ENCODE data around the gene NDUFC1. TPM values are rescaled to one million over a fixed set of nuclear protein-coding genes. Genes with fewer than 3 reads are reported as not detected.
"Not testable (repeated sequence)": the region's sequence is repeated elsewhere in the genome, so short reads cannot be mapped to it uniquely, and the experiment has no call there.

The NDUFC1 gene
- total RNA-seq, 1 donor from 2014 or later: 44.8 TPM

- DNase-seq (ENCODE audit: low spot score): no peak
- no peak for TF ChIP-seq CTCF (IDR thresholded peaks at IDR 0.05; ENCODE audit: unreplicated experiment)
- no peaks in the 10 kb centered on the region for H3K9me3 Mint-ChIP-seq (ENCODE audit: unreplicated experiment)
- peaks cover 2% of the 10 kb centered on the region for H3K27me3 Mint-ChIP-seq (ENCODE audit: unreplicated experiment)
- peak overlapping the region; percentile 33 for H3K27ac Mint-ChIP-seq (ENCODE audit: unreplicated experiment)
- H3K4me1 Mint-ChIP-seq (ENCODE audit: unreplicated experiment): peaks cover 4% of the 10 kb centered on the region
- no peak overlapping the region for H3K4me3 Mint-ChIP-seq (ENCODE audit: unreplicated experiment)
- H3K36me3 Mint-ChIP-seq (ENCODE audit: low read depth, unreplicated experiment): peaks cover 4% of the 10 kb centered on the region
Observed at GRCh38 chr4:139329665-139330200, 27.5 kb upstream of the NDUFC1 start.

- Mint-ChIP-seq H3K4me3 (ENCODE audit: unreplicated experiment) (no peak overlapping the region), H3K27me3 (ENCODE audit: unreplicated experiment) (peaks cover 2% of the 10 kb centered on the region), H3K36me3 (ENCODE audit: low read depth, unreplicated experiment) (no peaks in the 10 kb centered on the region), H3K4me1 (ENCODE audit: unreplicated experiment) (peaks cover 1% of the 10 kb centered on the region), H3K9me3 (ENCODE audit: unreplicated experiment) (no peaks in the 10 kb centered on the region), H3K27ac (ENCODE audit: unreplicated experiment) (no peak overlapping the region)
- TF ChIP-seq CTCF (IDR thresholded peaks at IDR 0.05; ENCODE audit: unreplicated experiment): no peak
- DNase-seq (ENCODE audit: low spot score): no peak
Observed at GRCh38 chr4:139324620-139325019, 22.3 kb upstream of the NDUFC1 start.

GRCh38 chr4:139322541-139322940, 20.3 kb upstream of the NDUFC1 start:
- not testable (repeated sequence) for H3K9me3 Mint-ChIP-seq (ENCODE audit: unreplicated experiment); H3K36me3 Mint-ChIP-seq (ENCODE audit: low read depth, unreplicated experiment); H3K4me1 Mint-ChIP-seq (ENCODE audit: unreplicated experiment); DNase-seq (ENCODE audit: low spot score); H3K27me3 Mint-ChIP-seq (ENCODE audit: unreplicated experiment); H3K4me3 Mint-ChIP-seq (ENCODE audit: unreplicated experiment); H3K27ac Mint-ChIP-seq (ENCODE audit: unreplicated experiment)

- H3K27ac Mint-ChIP-seq (ENCODE audit: unreplicated experiment); H3K9me3 Mint-ChIP-seq (ENCODE audit: unreplicated experiment); H3K4me1 Mint-ChIP-seq (ENCODE audit: unreplicated experiment); H3K36me3 Mint-ChIP-seq (ENCODE audit: low read depth, unreplicated experiment); DNase-seq (ENCODE audit: low spot score); H3K4me3 Mint-ChIP-seq (ENCODE audit: unreplicated experiment); H3K27me3 Mint-ChIP-seq (ENCODE audit: unreplicated experiment): not testable (repeated sequence)
Observed at GRCh38 chr4:139322070-139322469, 19.8 kb upstream of the NDUFC1 start.

- DNase-seq (ENCODE audit: low spot score): no peak
- H3K4me3 Mint-ChIP-seq (ENCODE audit: unreplicated experiment): no peak overlapping the region
- H3K9me3 Mint-ChIP-seq (ENCODE audit: unreplicated experiment): no peaks in the 10 kb centered on the region
- peaks cover 2% of the 10 kb centered on the region for H3K27me3 Mint-ChIP-seq (ENCODE audit: unreplicated experiment)
- H3K27ac Mint-ChIP-seq (ENCODE audit: unreplicated experiment): no peak overlapping the region
- H3K36me3 Mint-ChIP-seq (ENCODE audit: low read depth, unreplicated experiment): no peaks in the 10 kb centered on the region
- H3K4me1 Mint-ChIP-seq (ENCODE audit: unreplicated experiment): peaks cover 6% of the 10 kb centered on the region
- TF ChIP-seq CTCF (IDR thresholded peaks at IDR 0.05; ENCODE audit: unreplicated experiment): no peak
Observed at GRCh38 chr4:139319571-139319970, 17.3 kb upstream of the NDUFC1 start.

GRCh38 chr4:139317635-139318034, 15.4 kb upstream of the NDUFC1 start:
- Mint-ChIP-seq H3K27me3 (ENCODE audit: unreplicated experiment) (peaks cover 2% of the 10 kb centered on the region), H3K9me3 (ENCODE audit: unreplicated experiment) (no peaks in the 10 kb centered on the region), H3K4me3 (ENCODE audit: unreplicated experiment) (no peak overlapping the region), H3K36me3 (ENCODE audit: low read depth, unreplicated experiment) (no peaks in the 10 kb centered on the region), H3K4me1 (ENCODE audit: unreplicated experiment) (peaks cover 6% of the 10 kb centered on the region), H3K27ac (ENCODE audit: unreplicated experiment) (no peak overlapping the region)
- DNase-seq (ENCODE audit: low spot score): no peak
- no peak for TF ChIP-seq CTCF (IDR thresholded peaks at IDR 0.05; ENCODE audit: unreplicated experiment)

All from endothelial cell (in vitro differentiated cells).